Renal pelvis (tissue), 3 donors: Measurements from ENCODE around the gene RBM39. TPM values are rescaled to one million over a fixed set of nuclear protein-coding genes. Genes with fewer than 3 reads are reported as not detected.

Experiments used
- polyA plus RNA-seq, 3 donors: library from polyadenylated mRNA; unstranded; fragments of 120-200 nt; gene quantifications; one replicate each; pipeline ENCODE4 v1.2.1, GENCODE V29; 2013; ENCODE audit not compliant: insufficient read length in 3 of 3

Gene RBM39
- polyA plus RNA-seq, 3 donors, result 540 to 689 (median 646) TPM

Other genes with a start within 250 kb of the RBM39 start
- gene C20orf173, start 212.6 kb downstream of the RBM39 start, polyA plus RNA-seq, result not detected
- gene ERGIC3, start 200.2 kb downstream of the RBM39 start, polyA plus RNA-seq, result 100 to 1,000 TPM; 348 to 369 (median 365) TPM
- 1 to 10 TPM; 2.6 to 6.5 (median 4.6) TPM for gene SPAG4, start 126.4 kb downstream of the RBM39 start, polyA plus RNA-seq
- 100 to 1,000 TPM; 166 to 209 (median 203) TPM for gene CPNE1, start 77.4 kb downstream of the RBM39 start, polyA plus RNA-seq
- 100 to 1,000 TPM in 2 of 3 donors, 10 to 100 TPM in 1; 94.7 to 106 (median 102) TPM for gene RBM12, start 77.4 kb downstream of the RBM39 start, polyA plus RNA-seq
- gene NFS1, start 42.9 kb downstream of the RBM39 start, polyA plus RNA-seq, result 10 to 100 TPM; 27.3 to 31.6 (median 31.1) TPM
- 100 to 1,000 TPM in 1 of 3 donors, 10 to 100 TPM in 2; 76.5 to 100 (median 91.1) TPM for gene ROMO1, start 42.9 kb downstream of the RBM39 start, polyA plus RNA-seq
- 10 to 100 TPM; 30.2 to 34.8 (median 32.2) TPM for gene PHF20, start 29.8 kb upstream of the RBM39 start, polyA plus RNA-seq
- gene SCAND1, start 212.2 kb upstream of the RBM39 start, polyA plus RNA-seq, result 10 to 100 TPM; 42.5 to 65.3 (median 59.9) TPM
- gene CNBD2, start 226.3 kb upstream of the RBM39 start, polyA plus RNA-seq, result 1 to 10 TPM in 1 of 3 donors, under 1 TPM in 2; 0.65 to 1.0 (median 0.83) TPM